Activated CD8-positive, alpha-beta memory T cell treated with anti-CD3 and anti-CD28 coated beads, Interleukin-2, amount 50 U/mL, for 24 hours (primary cell): Measurements from ENCODE around the gene DZANK1.
"Not testable (repeated sequence)": the region's sequence is repeated elsewhere in the genome, so short reads cannot be mapped to it uniquely, and the experiment has no call there.

ENCODE experiments used
- DNase-seq: peaks from one replicate; pipeline ENCODE4 v3.0.0-alpha.2; 2020; ENCODE audit errors: extremely low read depth

Gene DZANK1

GRCh38 chr20:18466894-18467730, at the start of gene DZANK1, which contains the start of gene POLR3F:
DZANK1 (minus strand) TSS chr20:18467030; CDS start chr20:18465358, 1,672 bp downstream.
POLR3F (plus strand) TSS chr20:18467390; CDS start chr20:18467507, 117 bp downstream.
- peak; percentile 77 for DNase-seq

DNA sequence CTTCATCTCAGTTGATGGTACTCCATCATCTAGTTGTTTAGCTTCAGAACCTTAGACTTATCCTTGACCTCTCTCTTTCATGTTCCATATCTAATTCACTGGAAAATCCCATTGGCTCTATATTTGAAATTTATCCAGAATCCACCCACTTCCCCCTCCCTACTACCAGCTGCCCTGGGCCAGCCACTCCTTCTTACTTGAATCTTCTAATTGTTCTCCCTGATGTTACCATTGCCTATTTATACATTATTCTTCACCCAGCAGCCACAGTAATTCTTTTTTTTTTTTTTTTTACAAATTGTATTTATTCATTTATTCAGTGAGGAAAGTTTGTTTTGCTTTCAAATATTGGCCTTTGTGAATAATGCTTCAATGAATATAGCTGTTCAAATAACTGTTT, 49.1 kb upstream of the DZANK1 start:
- no peak for DNase-seq

DNA sequence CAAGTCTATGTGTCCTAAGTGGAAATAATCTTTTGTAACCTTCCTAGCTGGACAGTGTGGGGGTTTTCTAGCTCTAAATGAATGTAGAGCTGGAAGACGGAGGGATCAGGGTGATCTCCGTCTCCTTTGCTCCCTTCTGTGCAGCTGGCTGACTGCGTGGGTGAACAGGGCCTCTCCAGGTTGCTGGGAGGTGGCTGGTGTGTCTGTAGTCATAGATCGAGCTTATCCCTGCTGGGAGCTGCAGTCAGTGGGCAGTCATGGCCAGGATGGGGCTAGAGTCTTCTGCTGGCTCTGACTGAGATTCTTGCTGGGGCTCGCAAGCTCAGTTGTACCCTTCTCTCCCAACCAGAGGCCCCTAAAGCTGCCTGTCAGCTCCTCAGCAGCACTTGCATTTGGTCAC, 47.3 kb upstream of the DZANK1 start:
- no peak for DNase-seq

- DNase-seq: no peak
These were observed 46.4 kb upstream of the DZANK1 start for GRCh38 chr20:18513208-18513607.

DNA sequence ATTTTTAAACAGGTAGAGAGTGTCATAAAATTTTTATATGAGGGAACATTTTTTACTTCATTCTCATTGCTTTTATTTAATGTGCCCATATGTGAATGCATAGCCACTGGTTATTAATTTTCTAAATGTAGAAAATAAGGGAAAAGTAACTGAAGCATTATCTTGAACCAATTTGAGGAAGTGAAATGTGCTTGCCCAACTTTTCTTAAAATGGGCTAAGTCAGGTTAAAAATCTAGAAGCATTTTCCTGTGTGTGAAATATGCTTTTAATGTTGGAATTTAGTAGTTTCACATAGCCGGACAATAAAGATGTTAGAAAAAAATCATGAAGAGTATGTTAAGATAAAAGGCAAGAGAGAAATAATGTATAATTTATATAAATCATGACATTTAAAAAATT, 44.7 kb upstream of the DZANK1 start:
- no peak for DNase-seq

DNA sequence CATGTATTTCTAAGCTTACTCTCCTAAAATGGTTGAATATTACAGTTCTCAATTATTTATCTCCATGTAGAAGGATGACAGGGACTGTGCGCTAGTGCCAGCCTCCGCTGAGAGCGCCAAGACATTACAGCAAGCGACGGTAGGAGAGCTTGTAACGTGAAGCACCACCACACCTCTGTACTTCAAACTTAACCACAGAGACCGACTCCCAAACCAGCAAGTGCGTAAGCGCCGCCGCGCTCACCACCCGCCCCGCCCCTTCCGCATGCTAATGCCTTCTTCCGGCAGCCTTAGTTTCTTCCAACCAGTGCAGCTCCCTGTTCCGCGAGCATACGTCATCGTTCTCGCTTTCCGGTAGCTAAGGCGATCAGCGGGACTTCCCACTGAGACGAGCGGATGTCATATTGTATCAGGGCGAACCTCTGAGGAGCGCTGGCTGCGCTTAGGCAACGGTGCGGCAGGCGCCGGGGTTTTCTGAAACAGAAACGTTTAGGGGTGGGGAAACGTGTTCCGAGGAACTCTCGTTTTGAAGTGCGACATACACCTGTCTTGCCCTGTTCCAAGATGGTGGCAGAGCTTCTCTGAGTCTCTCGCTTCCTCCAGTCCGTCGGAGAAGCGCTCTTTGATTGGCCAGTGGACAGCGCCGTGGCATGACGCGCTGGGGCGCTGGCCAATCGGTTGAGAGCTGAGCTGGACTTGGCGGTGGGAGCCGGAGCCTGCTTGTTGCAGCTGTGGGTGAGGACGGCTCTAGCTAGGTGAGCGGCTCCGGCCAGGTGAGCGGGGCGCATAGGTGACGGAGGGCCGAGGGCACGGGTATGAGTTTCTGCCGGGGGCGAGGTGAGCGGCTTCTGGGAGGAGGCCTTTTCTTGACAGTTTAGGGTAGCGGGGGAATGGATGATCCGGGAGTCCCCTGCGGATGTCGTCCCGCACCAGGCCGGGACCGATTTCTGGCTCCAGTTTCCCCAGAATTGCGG, 40.7 kb upstream of the DZANK1 start, which contains the start of gene SEC23B:
Gene SEC23B (plus strand): TSS at position 723 of the 974 bp plus-strand sequence. CDS start 2,896 bp downstream, outside the sequence.
- peak; percentile 93 for DNase-seq

DNA sequence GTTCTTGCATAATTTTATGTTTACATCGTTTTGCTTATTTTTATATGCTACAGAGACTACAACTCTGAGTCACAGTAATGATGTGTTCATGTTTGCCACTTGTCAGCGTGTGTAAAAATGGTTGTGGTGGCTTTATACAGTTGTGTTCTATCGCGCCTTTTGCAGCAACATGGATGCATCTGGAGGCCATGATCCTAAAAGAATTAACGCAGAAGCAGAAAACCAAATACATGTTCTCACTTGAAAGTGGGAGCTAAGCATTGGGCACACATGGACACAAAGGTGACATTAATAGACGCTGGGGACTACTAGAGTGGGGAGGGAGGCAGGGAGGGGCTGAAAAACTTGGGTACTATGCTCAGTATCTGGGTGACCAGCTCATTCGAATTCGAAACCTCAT, 39.9 kb upstream of the DZANK1 start:
- no peak for DNase-seq

GRCh38 chr20:18504479-18505060, 37.7 kb upstream of the DZANK1 start:
- no peak for DNase-seq

DNA sequence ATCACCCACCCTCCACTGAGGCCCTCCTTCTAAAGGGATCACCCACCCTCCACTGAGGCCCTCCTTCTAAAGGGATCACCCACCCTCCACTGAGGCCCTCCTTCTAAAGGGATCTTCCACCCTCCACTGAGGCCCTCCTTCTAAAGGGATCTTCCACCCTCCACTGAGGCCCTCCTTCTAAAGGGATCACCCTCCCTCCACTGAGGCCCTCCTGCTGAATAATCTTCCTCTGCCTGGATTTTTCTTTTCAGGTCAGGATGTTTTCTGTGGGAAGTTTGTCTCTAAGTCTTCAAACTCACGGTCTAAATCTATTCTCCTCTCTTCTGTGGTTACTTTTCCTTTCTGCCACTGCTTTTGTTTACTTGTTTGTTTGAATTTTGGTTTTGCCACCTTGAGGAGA, 34.8 kb upstream of the DZANK1 start:
- not testable (repeated sequence) for DNase-seq

DNA sequence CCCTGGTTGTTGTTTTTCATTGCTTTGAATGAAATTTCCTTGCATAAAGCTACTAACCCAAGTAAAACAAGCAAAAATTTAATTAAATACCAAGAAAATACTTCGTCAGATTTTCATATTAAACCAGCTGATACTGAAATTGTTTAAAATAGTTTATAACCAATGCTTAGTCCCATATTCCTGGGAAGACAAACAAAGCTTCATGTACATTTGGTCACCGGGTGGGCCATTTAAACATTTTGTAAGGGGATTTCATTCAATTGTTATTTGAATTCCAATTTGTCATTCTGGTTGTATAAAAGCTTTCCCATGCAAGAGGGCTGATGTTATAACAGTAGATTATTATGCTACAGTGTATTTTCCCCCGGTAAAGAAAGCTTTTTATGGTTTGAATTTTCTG, 30.8 kb upstream of the DZANK1 start:
- no peak for DNase-seq

GRCh38 chr20:18496740-18497592, 30.1 kb upstream of the DZANK1 start, which contains the start of gene RBBP9:
RBBP9 (minus strand) TSS chr20:18497225; CDS start chr20:18497167, 58 bp downstream.
- peak; percentile 56 for DNase-seq

DNA sequence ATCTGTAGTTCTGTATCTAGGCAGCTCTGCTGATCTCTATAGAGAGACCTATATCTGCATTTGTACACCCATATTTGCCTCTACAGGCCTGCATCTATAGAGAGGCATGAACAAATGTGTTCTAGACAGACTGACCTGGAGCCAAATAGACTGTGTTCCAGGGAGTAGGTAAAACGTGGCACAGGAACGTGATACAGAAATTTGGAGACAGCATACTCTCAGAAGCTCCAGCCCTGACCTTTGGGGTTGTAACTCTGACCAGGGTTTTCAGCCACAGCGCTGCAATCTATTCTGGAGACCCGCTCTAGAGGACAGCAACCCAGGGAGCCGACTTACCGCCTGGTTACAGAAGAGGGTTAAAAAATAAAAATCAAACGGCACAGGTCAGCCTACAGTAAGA, 29.2 kb upstream of the DZANK1 start:
- no peak for DNase-seq

- DNase-seq: no peak
These were observed 21.5 kb upstream of the DZANK1 start for GRCh38 chr20:18488301-18488700.

GRCh38 chr20:18481596-18481995, 14.8 kb upstream of the DZANK1 start:
- no peak for DNase-seq

- no peak for DNase-seq
These were observed 11.0 kb upstream of the DZANK1 start for GRCh38 chr20:18477821-18478220.

GRCh38 chr20:18477218-18477617, 10.4 kb upstream of the DZANK1 start:
- DNase-seq: no peak

GRCh38 chr20:18466574-18466893, 296 bp downstream of the DZANK1 start:
- DNase-seq: no peak

- DNase-seq: no peak
These were observed 1.2 kb downstream of the DZANK1 start for GRCh38 chr20:18465536-18466200.

DNA sequence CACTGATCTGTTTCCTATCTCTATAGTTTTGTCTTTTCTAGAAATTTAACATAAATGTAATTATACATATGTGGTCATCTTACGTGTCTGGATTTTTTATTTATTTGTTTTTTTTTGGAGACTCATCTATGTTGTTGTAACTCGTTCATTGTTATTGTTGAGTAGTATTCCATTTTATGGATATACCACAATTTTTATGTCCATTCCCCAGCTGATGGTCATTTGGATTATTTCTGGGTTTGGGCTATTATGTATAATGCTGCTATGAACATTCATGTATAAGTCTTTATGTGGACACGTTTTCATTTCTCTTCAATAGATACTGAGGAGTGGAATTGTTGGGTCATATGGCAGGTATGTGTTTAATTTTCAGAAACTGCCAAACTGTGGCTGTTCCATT, 10.2 kb downstream of the DZANK1 start:
- no peak for DNase-seq

DNA sequence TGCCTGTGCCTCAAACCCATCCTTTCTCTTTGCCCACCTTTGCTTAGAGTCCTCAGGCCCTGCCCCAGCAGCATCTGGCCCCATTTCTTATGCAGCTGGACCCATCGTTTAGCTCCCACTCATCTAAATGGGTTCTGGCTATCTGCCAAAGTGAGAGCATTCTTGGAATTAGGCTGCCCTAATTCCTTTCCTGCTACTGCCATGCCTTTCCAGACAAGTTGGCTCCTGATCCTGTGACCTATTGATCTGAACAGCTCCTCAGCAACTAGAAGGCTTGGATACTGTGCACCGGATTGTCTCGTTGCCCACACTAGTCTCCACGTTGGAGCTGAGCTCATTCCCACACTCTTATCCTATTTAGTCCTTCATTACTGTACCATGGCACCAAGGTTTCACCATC, 22.9 kb downstream of the DZANK1 start:
- DNase-seq: no peak
